Fibroblast of villous mesenchyme (primary cell): ENCODE results near the gene TLX1. TPM values are rescaled to one million over a fixed set of nuclear protein-coding genes. Genes with fewer than 3 reads are reported as not detected.

Experiments used
- DNase-seq: peaks from one replicate; pipeline ENCODE4 v3.0.0-alpha.2; 2010; ENCODE audit warnings: low read depth
- H3K4me3 ChIP-seq: 2 replicates; pipeline ENCODE4 v1.5.1; 2011; ENCODE audit warnings: low read depth, mild to moderate bottlenecking, low read length
- total RNA-seq: library from RNA; depleted of rRNA; stranded (reverse); fragments of >200 nt; gene quantifications from 2 replicates; pipeline ENCODE4 v1.2.3, GENCODE V29; 2012
- TF ChIP-seq, protein P1 (sequence below): IDR thresholded peaks from 2 replicates; pipeline ENCODE4 v1.5.1; 2012; ENCODE audit warnings: low read depth, mild to moderate bottlenecking, low read length; ENCODE audit not compliant: insufficient read depth

Gene TLX1
- total RNA-seq, 1 donor, result not detected

DNA sequence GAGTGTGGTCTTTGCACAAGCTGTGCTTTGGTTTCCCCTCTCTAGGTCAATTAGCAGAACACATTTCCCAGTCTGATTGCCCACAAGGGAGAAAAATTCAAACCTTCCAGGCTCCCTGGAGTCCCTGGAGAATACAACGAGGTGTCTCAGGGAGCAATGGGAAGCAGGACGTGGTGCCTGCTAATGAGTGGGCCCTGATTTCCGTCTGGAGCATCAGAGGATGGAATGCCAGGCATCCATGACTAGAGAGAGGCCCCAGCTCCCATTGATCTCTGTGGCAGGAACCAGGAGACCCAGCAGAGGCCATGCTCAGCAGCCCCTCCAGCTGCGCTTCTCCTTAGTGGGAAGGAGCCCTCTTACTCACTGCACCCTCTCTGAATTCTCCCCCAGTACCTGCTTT, 33.2 kb upstream of the TLX1 start:
- no peak overlapping the region for H3K4me3 ChIP-seq
- TF ChIP-seq, protein P1, sequence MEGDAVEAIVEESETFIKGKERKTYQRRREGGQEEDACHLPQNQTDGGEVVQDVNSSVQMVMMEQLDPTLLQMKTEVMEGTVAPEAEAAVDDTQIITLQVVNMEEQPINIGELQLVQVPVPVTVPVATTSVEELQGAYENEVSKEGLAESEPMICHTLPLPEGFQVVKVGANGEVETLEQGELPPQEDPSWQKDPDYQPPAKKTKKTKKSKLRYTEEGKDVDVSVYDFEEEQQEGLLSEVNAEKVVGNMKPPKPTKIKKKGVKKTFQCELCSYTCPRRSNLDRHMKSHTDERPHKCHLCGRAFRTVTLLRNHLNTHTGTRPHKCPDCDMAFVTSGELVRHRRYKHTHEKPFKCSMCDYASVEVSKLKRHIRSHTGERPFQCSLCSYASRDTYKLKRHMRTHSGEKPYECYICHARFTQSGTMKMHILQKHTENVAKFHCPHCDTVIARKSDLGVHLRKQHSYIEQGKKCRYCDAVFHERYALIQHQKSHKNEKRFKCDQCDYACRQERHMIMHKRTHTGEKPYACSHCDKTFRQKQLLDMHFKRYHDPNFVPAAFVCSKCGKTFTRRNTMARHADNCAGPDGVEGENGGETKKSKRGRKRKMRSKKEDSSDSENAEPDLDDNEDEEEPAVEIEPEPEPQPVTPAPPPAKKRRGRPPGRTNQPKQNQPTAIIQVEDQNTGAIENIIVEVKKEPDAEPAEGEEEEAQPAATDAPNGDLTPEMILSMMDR, result no peak
- no peak for DNase-seq

DNA sequence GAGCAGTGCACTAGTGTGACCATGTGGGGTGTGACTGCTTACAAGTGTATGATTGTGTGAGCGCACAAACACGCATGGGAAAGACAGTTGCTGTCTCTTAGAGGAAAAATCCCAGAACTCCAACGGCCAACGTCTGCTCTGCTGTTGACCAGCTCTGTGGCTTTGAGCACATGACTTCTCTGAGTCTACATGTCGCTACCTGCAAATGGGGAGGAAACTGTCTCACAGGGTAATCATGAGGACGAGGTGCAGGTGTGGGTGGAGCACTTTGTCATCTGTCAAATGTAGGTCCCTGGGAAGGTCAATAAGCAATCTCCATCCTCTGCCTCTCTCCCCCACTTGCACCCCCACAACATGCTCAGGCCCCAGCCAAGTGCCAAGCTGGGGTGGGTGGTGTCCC, 31.2 kb upstream of the TLX1 start:
- no peak for DNase-seq
- TF ChIP-seq, protein P1, result no peak
- H3K4me3 ChIP-seq, result no peak overlapping the region

DNA sequence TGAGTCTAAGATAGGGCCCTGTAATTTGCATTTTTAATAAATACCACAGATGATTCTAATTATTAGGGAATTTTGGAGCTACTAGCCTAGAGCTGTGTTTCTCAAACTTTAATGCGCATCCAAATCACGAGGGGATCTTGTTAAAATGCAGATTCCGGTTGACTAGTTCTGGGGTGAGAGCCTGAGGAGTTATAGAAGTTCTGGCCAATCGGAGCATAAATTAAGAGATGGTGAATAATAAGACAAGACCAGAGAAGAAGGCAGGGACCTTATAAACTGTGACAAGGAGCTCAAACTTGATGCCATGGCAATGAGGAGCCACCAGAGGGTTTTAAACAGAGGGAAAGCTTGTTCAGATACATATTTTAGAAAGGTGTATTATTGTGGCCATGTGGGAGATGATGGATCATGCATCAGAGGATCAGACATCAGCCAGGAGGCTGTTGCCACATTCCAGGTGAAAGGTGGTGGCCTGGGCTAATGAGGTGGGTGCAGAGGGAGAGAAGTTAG, 29.7 kb upstream of the TLX1 start:
- TF ChIP-seq, protein P1, result no peak
- no peak for DNase-seq
- no peak overlapping the region for H3K4me3 ChIP-seq

DNA sequence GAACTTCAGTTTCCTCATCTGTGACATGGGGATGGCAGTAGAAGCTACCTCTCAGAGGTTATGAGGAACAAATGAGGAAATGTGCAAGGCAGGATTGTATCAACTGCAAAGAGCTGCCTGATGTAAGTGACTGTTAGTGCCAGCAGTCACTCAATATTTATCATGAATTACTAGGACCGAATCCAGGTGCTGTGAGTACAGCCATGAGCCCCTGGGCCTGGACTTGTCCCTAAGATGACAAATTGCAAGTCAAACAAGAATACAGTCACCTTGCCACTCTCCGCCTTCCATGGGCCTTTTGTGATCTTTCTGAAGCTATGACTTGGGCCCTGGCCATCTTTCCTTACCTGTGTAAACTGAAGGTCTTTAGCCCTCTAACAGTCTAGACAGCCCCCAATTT, 27.7 kb upstream of the TLX1 start:
- TF ChIP-seq, protein P1, result no peak
- no peak for DNase-seq
- no peak overlapping the region for H3K4me3 ChIP-seq

DNA sequence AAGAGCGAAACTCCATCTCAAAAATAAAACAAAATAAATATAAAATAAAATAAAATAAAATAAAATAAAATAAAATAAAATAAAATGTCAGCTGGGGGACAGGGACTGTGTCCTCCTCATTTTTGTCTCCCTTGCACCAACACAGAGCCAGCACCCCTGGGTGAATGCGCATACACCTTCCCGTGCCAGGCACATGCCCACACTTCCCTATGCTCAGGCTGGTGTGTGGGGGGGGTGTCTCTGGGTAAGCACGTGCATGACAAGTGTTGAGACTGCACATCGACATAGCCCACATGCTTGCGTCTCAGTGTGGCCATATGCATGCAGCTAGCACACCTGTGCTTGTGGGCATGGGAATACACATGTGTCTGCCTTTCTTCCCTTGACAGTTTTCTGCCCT, 24.7 kb upstream of the TLX1 start:
- DNase-seq, result no peak
- TF ChIP-seq, protein P1, result no peak
- H3K4me3 ChIP-seq, result no peak overlapping the region

DNA sequence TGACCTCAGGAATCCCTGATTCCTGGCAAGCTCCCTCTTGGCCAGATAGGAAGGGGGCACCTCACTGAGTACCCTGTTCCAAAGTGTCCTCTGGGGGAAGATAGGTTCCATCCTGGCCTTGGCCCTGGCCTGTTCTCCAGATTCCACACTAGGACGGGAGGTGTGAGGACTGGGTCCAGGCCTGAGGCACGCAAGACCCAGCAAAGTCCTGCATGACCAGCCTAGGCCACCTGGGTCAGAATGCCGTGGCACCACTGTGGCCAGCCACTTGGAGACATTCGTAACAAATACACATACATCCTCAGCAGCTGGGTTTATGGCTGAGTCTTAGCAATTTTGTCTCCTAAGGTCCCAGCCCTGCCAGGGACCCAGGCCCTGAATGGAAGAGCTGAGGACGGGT, 23.3 kb upstream of the TLX1 start:
- no peak overlapping the region for H3K4me3 ChIP-seq
- TF ChIP-seq, protein P1, result no peak
- DNase-seq, result no peak

DNA sequence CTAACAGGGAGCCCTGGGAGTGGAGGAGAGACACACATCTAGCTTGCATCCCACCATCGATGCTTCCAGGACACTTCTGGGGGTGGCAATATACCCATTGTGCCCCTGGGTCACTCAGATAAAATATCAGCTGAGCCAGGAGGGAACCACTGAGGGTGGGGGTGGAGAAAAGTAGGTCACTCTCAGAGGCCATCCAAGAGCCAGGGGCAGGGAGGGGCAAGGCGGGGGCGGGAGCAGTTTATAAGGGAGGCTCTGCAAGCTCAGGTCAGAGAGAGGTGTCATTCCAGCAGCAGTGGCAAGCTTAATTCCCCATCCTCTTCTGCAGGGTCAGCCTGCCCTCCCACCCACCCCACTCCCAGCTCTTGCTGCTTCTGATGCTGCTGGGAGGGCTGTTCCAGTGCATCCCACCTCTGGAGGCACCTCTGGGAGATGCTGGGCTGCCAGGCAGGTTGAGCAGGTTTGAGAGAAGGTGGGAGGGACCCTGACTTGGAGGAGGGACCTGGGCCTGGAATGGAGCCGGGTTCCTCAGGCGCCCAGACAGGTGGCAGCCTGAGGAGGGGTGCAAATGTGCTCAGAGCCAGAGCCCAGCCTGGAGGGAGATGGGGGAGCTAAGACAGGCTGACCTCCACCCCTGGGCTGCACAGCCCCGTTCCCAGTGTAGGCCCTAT, 20.1 kb upstream of the TLX1 start:
- H3K4me3 ChIP-seq, result no peak overlapping the region
- no peak for DNase-seq
- TF ChIP-seq, protein P1, result no peak
